Measurements from ENCODE around the gene RECK.
"Not testable (repeated sequence)": the region's sequence is repeated elsewhere in the genome, so short reads cannot be mapped to it uniquely, and the experiment has no call there.

RECK gene

GRCh38 chr9:36119476-36119875 lies 82.8 kb downstream of the RECK start:
- DNase-seq, result no peak

- DNase-seq, result no peak
These were observed 84.0 kb downstream of the RECK start for GRCh38 chr9:36120705-36121104.

- no peak for DNase-seq
These were observed 85.3 kb downstream of the RECK start for GRCh38 chr9:36121971-36122370.

GRCh38 chr9:36123515-36123914 lies 86.8 kb downstream of the RECK start:
- DNase-seq, result no peak

GRCh38 chr9:36125062-36125855 lies 88.5 kb downstream of the RECK start:
- DNase-seq, result no peak

- DNase-seq, result no peak
These were observed 89.5 kb downstream of the RECK start for GRCh38 chr9:36126016-36126730.

- DNase-seq, result no peak
These were observed 91.0 kb downstream of the RECK start for GRCh38 chr9:36127652-36128244.

- DNase-seq, result no peak
These were observed 91.6 kb downstream of the RECK start for GRCh38 chr9:36128349-36128748.

GRCh38 chr9:36129139-36129538 lies 92.4 kb downstream of the RECK start:
- no peak for DNase-seq

GRCh38 chr9:36131666-36132065 lies 95.0 kb downstream of the RECK start:
- DNase-seq, result not testable (repeated sequence)

GRCh38 chr9:36132086-36132485 lies 95.4 kb downstream of the RECK start:
- DNase-seq, result no peak

- DNase-seq, result no peak
These were observed 98.2 kb downstream of the RECK start for GRCh38 chr9:36134761-36135505.

GRCh38 chr9:36135741-36136271 lies 99.1 kb downstream of the RECK start:
- DNase-seq, result no peak

GRCh38 chr9:36136272-36136893 lies 99.7 kb downstream of the RECK start, which contains the start of gene GLIPR2:
GLIPR2 (plus strand) TSS chr9:36136733; CDS start chr9:36136779, 46 bp downstream.
- peak; percentile 54 for DNase-seq

- DNase-seq, result no peak
These were observed 100.2 kb downstream of the RECK start for GRCh38 chr9:36136894-36137391.

GRCh38 chr9:36137392-36138004 lies 100.8 kb downstream of the RECK start:
- DNase-seq, result no peak

GRCh38 chr9:36138496-36138895 lies 101.8 kb downstream of the RECK start:
- DNase-seq, result no peak

GRCh38 chr9:36138901-36139300 lies 102.2 kb downstream of the RECK start:
- no peak for DNase-seq

GRCh38 chr9:36140086-36141084 lies 103.7 kb downstream of the RECK start:
- no peak for DNase-seq

- DNase-seq, result no peak
These were observed 104.6 kb downstream of the RECK start for GRCh38 chr9:36141288-36141687.

All from NCI-H1105 (cell line).